Sciatic nerve (tissue), 2 donors: ENCODE data around the gene HOXB3. TPM values are rescaled to one million over a fixed set of nuclear protein-coding genes. Genes with fewer than 3 reads are reported as not detected.

Experiments used
- ATAC-seq: fragments of 200-7000 bp; cut with Tn5 transposase; one replicate; pipeline ENCODE4 v1.9.1; 2020; ENCODE audit warnings: mild to moderate bottlenecking, moderate library complexity
- DNase-seq: peaks from one replicate; pipeline ENCODE4 v3.0.0-alpha.2; 2020; ENCODE audit warnings: low spot score
- intact Hi-C: fragments of 100-400 bp; cut with DNase I; formaldehyde crosslinking; loops from one replicate; pipeline ENCODE4 v1.14.2; 2022
- total RNA-seq: library from RNA; stranded (reverse); fragmentation: NEBNext Ultra II Directional; extraction: Animal tissue kit (Norgen Biotek cat#: 25700); gene quantifications from one replicate; pipeline ENCODE4 v1.2.1, GENCODE V29; 2021
- donor health status: DM: no; HTN: no; CAD: no.
- donor health status: DM: no; HTN: no; CAD: no.

The HOXB3 gene
- total RNA-seq, 1 donor from 2014 or later = 25.6 TPM

GRCh38 chr17:48553190-48553547 is 36.9 kb downstream of the HOXB3 start:
- intact Hi-C loops = no loop called here
- ATAC-seq (no peak), DNase-seq (no peak)

GRCh38 chr17:48552466-48553189 is 37.4 kb downstream of the HOXB3 start:
- intact Hi-C loops = no loop called here
- no peak for DNase-seq

GRCh38 chr17:48551596-48552465 is 38.2 kb downstream of the HOXB3 start:
- DNase-seq = no peak
- ATAC-seq = no peak
- intact Hi-C loops = loop anchor here (2.0 kb wide), 1 partner anchor 61 kb away; no protein-coding TSS in a partner anchor

More at GRCh38 chr17:48552466-48553189, 37.4 kb downstream of the HOXB3 start:
- ATAC-seq = peak; percentile 32

- intact Hi-C loops = loop anchor here (2.0 kb wide), 1 partner anchor 62 kb away; no protein-coding TSS in a partner anchor
- ATAC-seq (no peak), DNase-seq (no peak)
These were observed 38.9 kb downstream of the HOXB3 start for GRCh38 chr17:48551214-48551555.

- DNase-seq (no peak), ATAC-seq (no peak)
- intact Hi-C loops = loop anchor here (2.0 kb wide), 1 partner anchor 62 kb away; no protein-coding TSS in a partner anchor
These were observed 39.4 kb downstream of the HOXB3 start for GRCh38 chr17:48550502-48551213.

- DNase-seq = no peak
- intact Hi-C loops = loop anchor here (2.0 kb wide), 1 partner anchor 63 kb away; no protein-coding TSS in a partner anchor
- ATAC-seq = no peak
These were observed 40.0 kb downstream of the HOXB3 start for GRCh38 chr17:48549914-48550501.

- intact Hi-C loops = no loop called here
- DNase-seq = no peak
- no peak for ATAC-seq
These were observed 40.8 kb downstream of the HOXB3 start for GRCh38 chr17:48549281-48549630.

GRCh38 chr17:48548523-48549280 is 41.3 kb downstream of the HOXB3 start:
- no peak for ATAC-seq
- intact Hi-C loops = no loop called here

GRCh38 chr17:48547808-48548522 is 42.1 kb downstream of the HOXB3 start:
- DNase-seq = no peak
- intact Hi-C loops = no loop called here
- no peak for ATAC-seq

More at GRCh38 chr17:48548523-48549280, 41.3 kb downstream of the HOXB3 start:
- no peak for DNase-seq

GRCh38 chr17:48546924-48547807 is 42.9 kb downstream of the HOXB3 start:
- DNase-seq = no peak
- intact Hi-C loops = no loop called here
- ATAC-seq = peak; percentile 1

GRCh38 chr17:48546137-48546923 is 43.7 kb downstream of the HOXB3 start:
- no peak for ATAC-seq
- intact Hi-C loops = no loop called here
- DNase-seq = no peak

GRCh38 chr17:48545539-48545938 is 44.5 kb downstream of the HOXB3 start:
- no peak for ATAC-seq
- intact Hi-C loops = no loop called here
- DNase-seq = peak; percentile 25

- ATAC-seq (peak; percentile 45), DNase-seq (peak; percentile 77)
- intact Hi-C loops = no loop called here
These were observed 45.0 kb downstream of the HOXB3 start, which contains the start of gene HOXB2 for GRCh38 chr17:48545022-48545375. TSS of gene HOXB2 (minus strand) at chr17:48545109. CDS start at chr17:48544911, 198 bp downstream.

GRCh38 chr17:48544349-48545021 is 45.6 kb downstream of the HOXB3 start:
- ATAC-seq = peak; percentile 70

GRCh38 chr17:48543854-48544348 is 46.1 kb downstream of the HOXB3 start:
- ATAC-seq (peak; percentile 38), DNase-seq (peak; percentile 68)
- intact Hi-C loops = no loop called here

More at GRCh38 chr17:48544349-48545021, 45.6 kb downstream of the HOXB3 start:
- DNase-seq = peak; percentile 93
- intact Hi-C loops = no loop called here
